Cardiac muscle cell (in vitro differentiated cells and primary cell): ENCODE data around the gene ALDH3A2. TPM values are rescaled to one million over a fixed set of nuclear protein-coding genes. Genes with fewer than 3 reads are reported as not detected.

ENCODE experiments used
- DNase-seq, 2 donors: peaks; one replicate each; pipeline versions ENCODE4 v3.0.0 to v3.0.0-alpha.2; 2010 to 2017; ENCODE audit warnings: low read depth in 1 of 2, low spot score in 1 of 2
- H3K27ac ChIP-seq: fragments of 200-600 bp; sonication (generic); 2 replicates; pipeline ENCODE4 v1.5.1; 2016
- H3K27me3 ChIP-seq: fragments of 200-600 bp; sonication (generic); 2 replicates; pipeline ENCODE4 v1.6.0; 2016; ENCODE audit warnings: control low read depth
- H3K36me3 ChIP-seq: fragments of 200-600 bp; sonication (generic); 2 replicates; pipeline ENCODE4 v1.5.1; 2016; ENCODE audit warnings: control low read depth
- H3K4me1 ChIP-seq: fragments of 200-600 bp; sonication (generic); 2 replicates; pipeline ENCODE4 v1.8.1; 2017; ENCODE audit warnings: low read depth, mild to moderate bottlenecking, mixed run types
- H3K4me3 ChIP-seq: fragments of 200-600 bp; sonication (generic); 2 replicates; pipeline ENCODE4 v1.5.1; 2016; ENCODE audit warnings: mild to moderate bottlenecking
- H3K9me3 ChIP-seq: fragments of 200-600 bp; sonication (generic); 2 replicates; pipeline ENCODE4 v1.5.1; 2017; ENCODE audit warnings: low read depth, mild to moderate bottlenecking, control low read depth
- polyA plus RNA-seq: library from polyadenylated mRNA; unstranded; fragments of >200 nt; fragmentation: Nextera tagmentation; extraction: Ambion mirVana; gene quantifications from 2 replicates; pipeline ENCODE4 v1.2.1, GENCODE V29; 2016
- total RNA-seq: library from RNA; depleted of rRNA; stranded (reverse); fragments of >200 nt; gene quantifications from 2 replicates; pipeline ENCODE4 v1.2.3, GENCODE V29; 2016
- TF ChIP-seq, protein P1 (sequence below): IDR thresholded peaks from 2 replicates; pipeline ENCODE4 v1.5.1; 2012; ENCODE audit warnings: low read depth, mild to moderate bottlenecking, low read length

ALDH3A2 gene
- total and polyA plus RNA-seq, 2 experiments from 2014 or later, result 75.2 to 123 TPM

DNA sequence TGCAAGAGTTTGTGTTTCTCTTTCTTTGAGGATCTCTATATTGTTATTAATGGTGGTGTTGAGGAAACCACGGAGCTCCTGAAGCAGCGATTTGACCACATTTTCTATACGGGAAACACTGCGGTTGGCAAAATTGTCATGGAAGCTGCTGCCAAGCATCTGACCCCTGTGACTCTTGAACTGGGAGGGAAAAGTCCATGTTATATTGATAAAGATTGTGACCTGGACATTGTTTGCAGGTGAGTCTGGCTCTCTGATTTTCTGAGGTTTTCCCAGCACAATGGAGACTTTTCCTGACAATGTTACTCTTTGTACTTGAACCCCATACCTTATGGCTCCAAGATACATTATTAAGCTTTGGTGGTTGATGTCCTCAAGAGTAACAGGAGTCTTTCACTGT, 7.8 kb downstream of the ALDH3A2 start:
- TF ChIP-seq, protein P1, sequence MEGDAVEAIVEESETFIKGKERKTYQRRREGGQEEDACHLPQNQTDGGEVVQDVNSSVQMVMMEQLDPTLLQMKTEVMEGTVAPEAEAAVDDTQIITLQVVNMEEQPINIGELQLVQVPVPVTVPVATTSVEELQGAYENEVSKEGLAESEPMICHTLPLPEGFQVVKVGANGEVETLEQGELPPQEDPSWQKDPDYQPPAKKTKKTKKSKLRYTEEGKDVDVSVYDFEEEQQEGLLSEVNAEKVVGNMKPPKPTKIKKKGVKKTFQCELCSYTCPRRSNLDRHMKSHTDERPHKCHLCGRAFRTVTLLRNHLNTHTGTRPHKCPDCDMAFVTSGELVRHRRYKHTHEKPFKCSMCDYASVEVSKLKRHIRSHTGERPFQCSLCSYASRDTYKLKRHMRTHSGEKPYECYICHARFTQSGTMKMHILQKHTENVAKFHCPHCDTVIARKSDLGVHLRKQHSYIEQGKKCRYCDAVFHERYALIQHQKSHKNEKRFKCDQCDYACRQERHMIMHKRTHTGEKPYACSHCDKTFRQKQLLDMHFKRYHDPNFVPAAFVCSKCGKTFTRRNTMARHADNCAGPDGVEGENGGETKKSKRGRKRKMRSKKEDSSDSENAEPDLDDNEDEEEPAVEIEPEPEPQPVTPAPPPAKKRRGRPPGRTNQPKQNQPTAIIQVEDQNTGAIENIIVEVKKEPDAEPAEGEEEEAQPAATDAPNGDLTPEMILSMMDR, result no peak
- peaks cover 34% of the 10 kb centered on the region for H3K36me3 ChIP-seq
- DNase-seq, result no peak

DNA sequence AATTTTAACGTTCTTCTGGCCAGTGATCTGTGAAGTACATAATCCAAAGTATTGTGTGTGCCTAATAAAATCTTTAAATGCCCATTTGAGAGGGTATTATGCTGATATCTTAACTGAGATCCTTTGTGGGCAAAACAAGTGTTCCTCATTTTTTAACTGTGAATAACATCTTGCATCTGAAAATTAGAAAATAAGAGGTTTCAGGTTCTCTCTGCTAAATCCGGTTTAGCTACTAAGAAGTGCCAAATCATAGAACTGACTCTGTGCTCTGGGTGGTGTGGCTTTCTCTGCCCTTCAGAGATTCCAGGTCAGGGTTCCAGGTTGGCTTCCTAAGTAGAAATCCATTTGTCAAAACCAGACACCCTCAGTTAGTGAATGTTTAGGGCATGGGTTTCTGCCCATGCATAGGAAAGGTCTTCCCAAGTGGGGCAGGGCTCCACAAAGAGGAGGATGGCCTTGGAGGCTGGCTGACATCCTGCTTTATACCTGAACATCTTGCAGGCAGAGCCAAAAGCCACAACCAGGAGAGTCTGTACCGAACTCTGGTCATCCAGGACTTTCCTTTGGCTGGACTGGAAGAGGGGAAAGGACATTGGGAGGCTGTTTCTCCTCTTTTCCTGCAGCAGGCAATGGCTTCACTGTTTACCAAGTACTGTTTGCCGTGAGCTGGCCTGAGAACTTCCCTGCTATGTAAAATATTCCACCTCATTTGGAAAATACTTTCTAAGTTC, 8.5 kb downstream of the ALDH3A2 start:
- no peak overlapping the region for H3K4me3 ChIP-seq
- H3K4me1 ChIP-seq, result no peaks in the 10 kb centered on the region
- TF ChIP-seq, protein P1, result no peak
- no peak overlapping the region for H3K27ac ChIP-seq
- DNase-seq, result no peak
- H3K27me3 ChIP-seq, result no peaks in the 10 kb centered on the region
- H3K9me3 ChIP-seq, result no peaks in the 10 kb centered on the region
- peaks cover 38% of the 10 kb centered on the region for H3K36me3 ChIP-seq

More for the DNA sequence above, 7.8 kb downstream of the ALDH3A2 start:
- H3K27ac ChIP-seq, result no peak overlapping the region
- H3K4me1 ChIP-seq, result peaks cover 5% of the 10 kb centered on the region
- no peaks in the 10 kb centered on the region for H3K27me3 ChIP-seq
- no peak overlapping the region for H3K4me3 ChIP-seq
- no peaks in the 10 kb centered on the region for H3K9me3 ChIP-seq

DNA sequence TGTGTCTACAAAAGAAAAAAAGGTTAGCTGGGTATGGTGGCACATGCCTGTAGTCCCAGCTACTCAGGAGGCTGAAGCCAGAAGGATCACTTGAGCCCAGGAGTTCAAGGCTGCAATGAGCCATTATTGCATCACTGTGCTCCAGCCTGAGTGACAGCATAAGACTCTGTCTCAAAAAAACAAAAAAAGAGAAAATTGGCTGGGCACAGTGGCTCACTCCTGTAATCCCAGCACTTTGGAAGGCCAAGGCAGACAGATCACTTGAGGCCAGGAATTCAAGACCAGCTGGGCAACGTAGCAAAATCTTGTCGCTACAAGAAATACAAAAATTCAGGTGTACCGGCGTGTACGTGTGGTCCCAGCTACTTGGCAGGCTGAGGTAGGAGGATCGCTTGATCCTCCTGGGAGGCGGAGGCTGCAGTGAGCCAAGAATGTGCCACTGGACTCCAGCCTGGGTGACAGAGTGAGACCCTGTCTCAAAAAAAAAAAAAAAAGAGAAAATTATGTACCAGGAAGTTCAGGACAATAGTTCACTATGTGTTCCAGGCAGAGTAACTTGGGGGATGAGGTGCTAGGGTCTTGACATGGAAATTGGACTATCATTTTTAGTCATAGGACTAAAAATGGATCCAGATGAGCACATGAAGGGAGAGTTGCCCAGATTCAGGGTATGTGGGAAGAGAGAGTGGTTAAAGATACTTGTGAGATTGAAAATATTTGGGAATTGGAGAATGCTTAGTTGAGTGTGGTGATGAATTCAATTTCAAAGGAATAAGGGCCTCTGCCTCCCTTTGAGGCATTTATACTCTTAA, 11.0 kb downstream of the ALDH3A2 start:
- Histone ChIP-seq H3K4me1 (peaks cover 8% of the 10 kb centered on the region), H3K36me3 (peaks cover 44% of the 10 kb centered on the region), H3K27ac (no peak overlapping the region), H3K9me3 (no peaks in the 10 kb centered on the region), H3K27me3 (no peaks in the 10 kb centered on the region), H3K4me3 (no peak overlapping the region)
- TF ChIP-seq, protein P1, result no peak
- DNase-seq, result no peak

DNA sequence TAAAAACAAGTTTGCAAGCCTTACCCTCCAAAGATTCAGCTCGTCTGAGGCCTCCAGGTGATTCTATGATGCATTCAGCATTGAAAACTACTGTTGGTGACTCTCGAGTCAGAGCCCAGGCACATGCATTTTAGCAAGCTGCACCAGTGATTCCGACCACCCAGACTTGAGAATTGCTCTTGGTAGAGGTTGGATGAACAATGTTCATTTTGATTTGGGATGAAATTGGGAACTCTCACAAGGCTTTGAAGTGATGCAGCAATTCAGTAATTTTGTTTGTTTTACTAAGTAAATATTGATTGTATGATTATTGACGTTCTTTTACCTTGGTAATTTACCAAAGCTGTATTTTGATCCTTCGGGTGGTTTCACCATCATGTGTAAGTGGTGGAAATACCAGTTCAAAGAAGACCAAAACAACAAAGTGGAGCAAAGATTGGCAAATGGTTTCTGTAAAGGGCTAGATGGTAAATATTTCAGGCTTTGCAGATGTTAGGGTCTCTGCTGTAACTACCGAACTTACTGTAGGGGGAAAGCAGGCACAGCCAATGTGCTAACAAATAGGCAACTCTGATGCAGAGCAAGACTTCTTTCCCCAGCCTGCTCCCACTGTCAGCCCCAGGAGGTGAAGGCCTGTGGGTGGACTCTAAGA, 11.8 kb downstream of the ALDH3A2 start:
- Histone ChIP-seq H3K4me3 (no peak overlapping the region), H3K9me3 (no peaks in the 10 kb centered on the region)
- no peak for DNase-seq

DNA sequence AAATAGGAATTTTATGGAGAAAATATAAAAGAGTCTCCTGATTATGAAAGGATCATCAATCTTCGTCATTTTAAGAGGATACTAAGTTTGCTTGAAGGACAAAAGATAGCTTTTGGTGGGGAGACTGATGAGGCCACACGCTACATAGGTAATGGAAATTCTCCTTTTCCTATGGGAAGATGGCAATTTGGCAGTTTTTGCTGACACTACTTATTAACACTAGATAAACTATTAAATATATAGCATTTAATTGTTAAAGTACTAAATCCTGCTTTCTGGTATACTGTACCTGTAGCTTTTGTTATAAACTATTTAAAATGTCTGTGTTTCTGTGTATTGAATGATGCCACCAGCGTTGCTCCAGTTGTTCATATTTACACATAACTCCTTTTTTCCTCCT, 12.6 kb downstream of the ALDH3A2 start:
- peaks cover 39% of the 10 kb centered on the region for H3K36me3 ChIP-seq
- H3K9me3 ChIP-seq, result no peaks in the 10 kb centered on the region
- H3K27me3 ChIP-seq, result no peaks in the 10 kb centered on the region
- H3K4me1 ChIP-seq, result peaks cover 11% of the 10 kb centered on the region
- no peak overlapping the region for H3K4me3 ChIP-seq
- TF ChIP-seq, protein P1, result no peak
- H3K27ac ChIP-seq, result no peak overlapping the region
- no peak for DNase-seq

More for the DNA sequence above, 11.8 kb downstream of the ALDH3A2 start:
- Histone ChIP-seq H3K27me3 (no peaks in the 10 kb centered on the region), H3K36me3 (peaks cover 44% of the 10 kb centered on the region), H3K4me1 (peaks cover 11% of the 10 kb centered on the region), H3K27ac (no peak overlapping the region)
- TF ChIP-seq, protein P1, result no peak
